Endothelial cell of umbilical vein (primary cell): ENCODE measurements around the gene GAGE12E.
"Not testable (repeated sequence)": the region's sequence is repeated elsewhere in the genome, so short reads cannot be mapped to it uniquely, and the experiment has no call there.

ENCODE experiments used
- EZH2 ChIP-seq: IDR thresholded peaks from 2 replicates; pipeline ENCODE4 v1.6.1; 2012; ENCODE audit warnings: borderline replicate concordance, low read depth, mild to moderate bottlenecking, moderate library complexity, low read length, inconsistent platforms; ENCODE audit not compliant: severe bottlenecking
- FOS ChIP-seq: IDR thresholded peaks from 2 replicates; pipeline ENCODE4 v1.6.1; 2011; ENCODE audit warnings: mild to moderate bottlenecking, low read length, moderate library complexity, borderline replicate concordance; ENCODE audit not compliant: insufficient read depth
- GATA2 ChIP-seq: IDR thresholded peaks from 2 replicates; pipeline ENCODE4 v1.7.0; 2011; ENCODE audit warnings: low read depth, mild to moderate bottlenecking, moderate library complexity, mixed read lengths, low read length; ENCODE audit not compliant: insufficient read length, insufficient read depth
- JUN ChIP-seq: IDR thresholded peaks from 2 replicates; pipeline ENCODE4 v1.6.1; 2011; ENCODE audit warnings: borderline replicate concordance, low read depth; ENCODE audit not compliant: insufficient read length, insufficient read depth
- MAX ChIP-seq: IDR thresholded peaks from 2 replicates; pipeline ENCODE4 v1.6.1; 2011; ENCODE audit not compliant: insufficient read depth, insufficient read length
- MYC ChIP-seq: IDR thresholded peaks from one replicate; pipeline ENCODE4 v1.6.1; 2011; ENCODE audit warnings: mild to moderate bottlenecking, low read depth, low read length
- POLR2A ChIP-seq: IDR thresholded peaks from 2 replicates; pipeline ENCODE4 v1.6.1; 2012; ENCODE audit warnings: low read depth, mild to moderate bottlenecking, control low read depth, low read length
- POLR2AphosphoS5 ChIP-seq: IDR thresholded peaks from 2 replicates; pipeline ENCODE4 v1.6.1; 2012; ENCODE audit warnings: low read depth, mild to moderate bottlenecking, control low read depth, low read length, moderate library complexity; ENCODE audit not compliant: insufficient read depth
- TF ChIP-seq, protein P1 (sequence below), 2 donors: IDR thresholded peaks; 1 replicate in 1 of 2; 2 replicates in 1 of 2; pipeline ENCODE4 v1.5.1; 2011; ENCODE audit warnings: low read length in 2 of 2, mild to moderate bottlenecking in 2 of 2, moderate library complexity in 2 of 2, control low read depth in 1 of 2, inconsistent platforms in 1 of 2, low read depth in 1 of 2; ENCODE audit not compliant: insufficient read depth in 1 of 2; ENCODE audit errors: extremely low read depth in 1 of 2

DNA sequence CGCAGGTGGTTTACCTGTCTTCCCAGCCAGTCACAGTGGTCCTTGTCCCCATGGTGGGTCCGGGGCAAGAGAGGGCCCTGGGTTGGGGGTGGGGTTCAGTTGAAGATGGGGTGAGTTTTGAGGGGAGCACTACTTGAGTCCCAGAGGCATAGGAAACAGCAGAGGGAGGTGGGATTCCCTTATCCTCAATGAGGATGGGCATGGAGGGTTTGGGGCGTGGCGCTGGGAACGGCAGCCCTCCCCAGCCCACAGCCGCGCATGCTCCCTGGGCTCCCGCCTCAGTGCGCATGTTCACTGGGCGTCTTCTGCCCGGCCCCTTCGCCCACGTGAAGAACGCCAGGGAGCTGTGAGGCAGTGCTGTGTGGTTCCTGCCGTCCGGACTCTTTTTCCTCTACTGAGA is 9.5 kb downstream of the GAGE12E start, which contains the start of gene GAGE12F:
- not testable (repeated sequence) for TF ChIP-seq POLR2A, POLR2AphosphoS5, MAX, GATA2, MYC, JUN, FOS, EZH2
- TF ChIP-seq, protein P1, sequence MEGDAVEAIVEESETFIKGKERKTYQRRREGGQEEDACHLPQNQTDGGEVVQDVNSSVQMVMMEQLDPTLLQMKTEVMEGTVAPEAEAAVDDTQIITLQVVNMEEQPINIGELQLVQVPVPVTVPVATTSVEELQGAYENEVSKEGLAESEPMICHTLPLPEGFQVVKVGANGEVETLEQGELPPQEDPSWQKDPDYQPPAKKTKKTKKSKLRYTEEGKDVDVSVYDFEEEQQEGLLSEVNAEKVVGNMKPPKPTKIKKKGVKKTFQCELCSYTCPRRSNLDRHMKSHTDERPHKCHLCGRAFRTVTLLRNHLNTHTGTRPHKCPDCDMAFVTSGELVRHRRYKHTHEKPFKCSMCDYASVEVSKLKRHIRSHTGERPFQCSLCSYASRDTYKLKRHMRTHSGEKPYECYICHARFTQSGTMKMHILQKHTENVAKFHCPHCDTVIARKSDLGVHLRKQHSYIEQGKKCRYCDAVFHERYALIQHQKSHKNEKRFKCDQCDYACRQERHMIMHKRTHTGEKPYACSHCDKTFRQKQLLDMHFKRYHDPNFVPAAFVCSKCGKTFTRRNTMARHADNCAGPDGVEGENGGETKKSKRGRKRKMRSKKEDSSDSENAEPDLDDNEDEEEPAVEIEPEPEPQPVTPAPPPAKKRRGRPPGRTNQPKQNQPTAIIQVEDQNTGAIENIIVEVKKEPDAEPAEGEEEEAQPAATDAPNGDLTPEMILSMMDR (IDR thresholded peaks at IDR 0.05; ENCODE audit: extremely low read depth in 1 of 2, insufficient read depth in 1 of 2, low read depth in 1 of 2, low read length in 2 of 2) = not testable (repeated sequence)
